OCI-LY3 (cell line): Measurements from ENCODE around the gene NBEAL2.

Experiments
- EZH2phosphoT487 ChIP-seq: fragments of 200-600 bp; shearing (Covaris generic); IDR thresholded peaks from 2 replicates; pipeline ENCODE4 v1.6.1; 2018; ENCODE audit warnings: antibody characterized with exemption, mixed run types, low read depth
- TF ChIP-seq, protein P1 (sequence below): fragments of 200-600, 300-600 bp; sonication (generic); IDR thresholded peaks from 2 replicates; pipeline ENCODE4 v1.5.1; 2014; ENCODE audit warnings: antibody characterized with exemption, low read length, low read depth

DNA sequence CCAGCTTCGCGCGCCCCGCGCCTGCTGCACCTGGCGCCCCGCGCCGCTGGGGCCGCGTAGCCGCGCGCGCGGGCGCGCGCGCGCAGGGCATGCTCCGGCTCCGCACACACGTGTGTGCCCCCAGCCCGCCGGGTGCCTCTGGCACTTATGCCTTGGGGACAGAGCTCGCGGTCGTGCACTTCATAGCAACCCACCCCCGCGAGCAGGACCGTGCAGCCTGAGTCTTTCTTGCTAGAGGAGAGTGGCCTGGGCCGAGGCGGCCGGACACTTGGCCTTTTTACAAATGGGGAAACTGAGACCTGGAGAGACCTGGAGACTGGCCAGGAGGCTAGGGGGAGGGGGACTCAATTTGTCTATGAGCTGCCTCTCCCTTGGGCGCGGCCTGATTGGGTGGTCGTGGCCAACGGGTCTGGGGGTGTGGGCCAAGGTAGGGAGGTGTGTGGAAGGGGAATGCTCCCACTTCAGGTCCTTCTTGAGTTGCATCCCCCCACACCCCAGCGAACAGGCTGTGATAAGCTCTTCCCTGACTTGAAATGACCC, 562 bp downstream of the NBEAL2 start:
- TF ChIP-seq, protein P1, sequence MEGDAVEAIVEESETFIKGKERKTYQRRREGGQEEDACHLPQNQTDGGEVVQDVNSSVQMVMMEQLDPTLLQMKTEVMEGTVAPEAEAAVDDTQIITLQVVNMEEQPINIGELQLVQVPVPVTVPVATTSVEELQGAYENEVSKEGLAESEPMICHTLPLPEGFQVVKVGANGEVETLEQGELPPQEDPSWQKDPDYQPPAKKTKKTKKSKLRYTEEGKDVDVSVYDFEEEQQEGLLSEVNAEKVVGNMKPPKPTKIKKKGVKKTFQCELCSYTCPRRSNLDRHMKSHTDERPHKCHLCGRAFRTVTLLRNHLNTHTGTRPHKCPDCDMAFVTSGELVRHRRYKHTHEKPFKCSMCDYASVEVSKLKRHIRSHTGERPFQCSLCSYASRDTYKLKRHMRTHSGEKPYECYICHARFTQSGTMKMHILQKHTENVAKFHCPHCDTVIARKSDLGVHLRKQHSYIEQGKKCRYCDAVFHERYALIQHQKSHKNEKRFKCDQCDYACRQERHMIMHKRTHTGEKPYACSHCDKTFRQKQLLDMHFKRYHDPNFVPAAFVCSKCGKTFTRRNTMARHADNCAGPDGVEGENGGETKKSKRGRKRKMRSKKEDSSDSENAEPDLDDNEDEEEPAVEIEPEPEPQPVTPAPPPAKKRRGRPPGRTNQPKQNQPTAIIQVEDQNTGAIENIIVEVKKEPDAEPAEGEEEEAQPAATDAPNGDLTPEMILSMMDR: no peak
- no peak for TF ChIP-seq EZH2phosphoT487
